Measurements from ENCODE around the gene TMEM223.

Gene TMEM223

DNA sequence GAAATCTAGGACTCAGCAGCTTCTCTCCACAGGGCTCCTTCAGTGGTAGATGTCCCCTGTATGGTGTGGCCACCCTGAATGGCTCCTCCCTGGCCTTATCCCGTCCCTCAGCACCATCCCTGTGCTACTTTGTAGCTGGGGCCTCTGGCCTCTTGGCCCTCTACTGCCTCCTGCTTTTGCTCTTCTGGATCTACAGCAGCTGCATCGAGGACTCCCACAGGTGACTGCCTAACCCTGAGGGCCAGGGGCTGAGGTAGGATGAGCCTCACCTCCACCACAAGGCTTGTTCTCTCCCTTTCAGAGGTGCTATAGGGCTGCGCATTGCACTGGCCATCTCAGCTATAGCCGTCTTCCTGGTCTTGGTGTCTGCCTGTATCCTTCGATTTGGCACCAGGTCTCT is 2.8 kb downstream of the TMEM223 start:
- 96% methylated on average over 4 of the region's 5 CpGs for WGBS (ENCODE audit: insufficient coverage)
- ChIA-PET POLR2A (interaction anchor here (0.6 to 3.7 kb wide), 5 partner anchors 15 to 58 kb away, joined by 3 to 65 read pairs (median 4); partner anchors contain the start of genes NXF1 and WDR74), CTCF (interaction anchor here (0.9 to 7.3 kb wide), 8 partner anchors 15 to 92 kb away, joined by 3 to 54 read pairs (median 5); partner anchors contain the start of genes NXF1, SLC3A2, TTC9C and WDR74)
- Histone ChIP-seq H3K4me3 (ENCODE audit: control insufficient read depth in 1 of 7, extremely low read depth in 1 of 7, insufficient read depth in 4 of 7, low read depth in 2 of 7, low read length in 6 of 7) (peak overlapping the region in 1 of 7 experiments; percentile 10), H3K4me1 (ENCODE audit: control extremely low read depth in 1 of 4, control insufficient read depth in 4 of 4, insufficient read depth in 4 of 4, low read length in 3 of 4) (peaks cover 10 to 53% (median 47%) of the 10 kb centered on the region in 4 experiments), H3K36me3 (ENCODE audit: control insufficient read depth in 4 of 4, insufficient read depth in 4 of 4, low read length in 3 of 4) (peaks cover 10 to 45% (median 22%) of the 10 kb centered on the region in 4 experiments), H3K9me3 (ENCODE audit: control extremely low read depth in 1 of 5, control insufficient read depth in 4 of 5, insufficient read depth in 2 of 5, low read depth in 1 of 5, low read length in 4 of 5) (no peaks in the 10 kb centered on the region), H3K27me3 (replicated peaks in 2 of 5; ENCODE audit: control insufficient read depth in 4 of 5, insufficient read depth in 5 of 5, low read length in 4 of 5) (no peaks in the 10 kb centered on the region), H3K27ac (ENCODE audit: insufficient read depth in 1 of 2, low read depth in 1 of 2, low read length in 2 of 2, poor library complexity in 1 of 2, severe bottlenecking in 2 of 2) (peak overlapping the region in 1 of 2 experiments; percentile 88)
- no peak for DNase-seq

DNA sequence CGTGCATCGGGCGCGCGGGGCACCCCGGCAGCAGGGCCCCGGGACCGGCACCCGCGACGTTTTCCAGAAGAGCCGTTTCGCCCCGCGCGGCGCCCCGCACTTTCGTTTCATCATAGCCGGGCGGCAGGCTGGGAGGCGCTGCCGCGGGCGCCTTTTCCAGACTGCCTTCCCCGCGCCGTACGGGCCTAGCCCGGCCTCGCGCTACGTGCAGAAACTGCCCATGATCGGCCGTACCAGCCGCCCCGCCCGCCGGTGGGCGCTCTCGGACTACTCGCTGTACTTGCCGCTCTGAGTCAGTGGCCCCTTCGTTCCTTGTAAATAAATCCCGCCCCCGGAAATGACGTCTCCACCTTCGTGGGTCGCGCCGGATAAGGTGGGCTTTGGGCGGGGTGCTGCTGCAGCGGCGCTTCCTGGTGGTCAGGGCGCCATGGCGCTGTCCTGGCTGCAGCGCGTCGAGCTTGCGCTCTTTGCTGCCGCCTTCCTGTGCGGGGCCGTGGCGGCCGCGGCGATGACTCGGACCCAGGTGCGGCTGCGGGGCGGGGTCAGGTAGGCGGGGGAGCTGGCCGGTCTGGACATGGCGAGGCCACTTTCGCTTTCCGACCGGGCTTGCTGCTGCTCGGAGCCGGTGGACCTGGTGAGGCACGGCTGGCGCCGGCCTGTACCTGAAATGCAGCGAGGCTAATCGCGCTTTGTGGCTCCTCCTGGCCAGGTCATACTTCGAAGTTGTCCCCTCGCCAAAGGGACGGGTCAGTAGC is 4.6 kb downstream of the TMEM223 start, which contains the start of gene TMEM179B:
TSS of gene TMEM179B (plus strand) at position 398 of the 755 bp plus-strand sequence. CDS start at position 428, 30 bp downstream.
- no peaks in the 10 kb centered on the region for H3K27me3 ChIP-seq (replicated peaks in 2 of 5; ENCODE audit: control insufficient read depth in 4 of 5, insufficient read depth in 5 of 5, low read length in 4 of 5)
- DNase-seq = peak; percentile 98 to 99 (median 99)
- 0% methylated on average over 74 of the region's 88 CpGs for WGBS (ENCODE audit: insufficient coverage)
- H3K9me3 ChIP-seq (ENCODE audit: control extremely low read depth in 1 of 5, control insufficient read depth in 4 of 5, insufficient read depth in 2 of 5, low read depth in 1 of 5, low read length in 4 of 5) = no peaks in the 10 kb centered on the region
- CTCF ChIA-PET = interaction anchor here (0.6 to 7.3 kb wide), 32 partner anchors 8 to 196 kb away, joined by 3 to 54 read pairs (median 4); partner anchors contain the start of genes POLR2G, SLC3A2, TAF6L and TEX54
- H3K36me3 ChIP-seq (ENCODE audit: control insufficient read depth in 4 of 4, insufficient read depth in 4 of 4, low read length in 3 of 4) = peaks cover 6 to 43% (median 24%) of the 10 kb centered on the region in 4 experiments
- peaks cover 10 to 48% (median 40%) of the 10 kb centered on the region in 4 experiments for H3K4me1 ChIP-seq (ENCODE audit: control extremely low read depth in 1 of 4, control insufficient read depth in 4 of 4, insufficient read depth in 4 of 4, low read length in 3 of 4)
- POLR2A ChIA-PET = interaction anchor here (0.8 to 3.7 kb wide), 15 partner anchors 10 to 196 kb away, joined by 3 to 65 read pairs (median 5); partner anchors contain the start of genes HNRNPUL2, SLC3A2, TAF6L and TTC9C
- H3K27ac ChIP-seq (ENCODE audit: insufficient read depth in 1 of 2, low read depth in 1 of 2, low read length in 2 of 2, poor library complexity in 1 of 2, severe bottlenecking in 2 of 2) = peak within 1 kb of the TSS; percentile 72 to 88
- peak within 1 kb of the TSS; percentile 75 to 100 (median 97) for H3K4me3 ChIP-seq (ENCODE audit: control insufficient read depth in 1 of 7, extremely low read depth in 1 of 7, insufficient read depth in 4 of 7, low read depth in 2 of 7, low read length in 6 of 7)

DNA sequence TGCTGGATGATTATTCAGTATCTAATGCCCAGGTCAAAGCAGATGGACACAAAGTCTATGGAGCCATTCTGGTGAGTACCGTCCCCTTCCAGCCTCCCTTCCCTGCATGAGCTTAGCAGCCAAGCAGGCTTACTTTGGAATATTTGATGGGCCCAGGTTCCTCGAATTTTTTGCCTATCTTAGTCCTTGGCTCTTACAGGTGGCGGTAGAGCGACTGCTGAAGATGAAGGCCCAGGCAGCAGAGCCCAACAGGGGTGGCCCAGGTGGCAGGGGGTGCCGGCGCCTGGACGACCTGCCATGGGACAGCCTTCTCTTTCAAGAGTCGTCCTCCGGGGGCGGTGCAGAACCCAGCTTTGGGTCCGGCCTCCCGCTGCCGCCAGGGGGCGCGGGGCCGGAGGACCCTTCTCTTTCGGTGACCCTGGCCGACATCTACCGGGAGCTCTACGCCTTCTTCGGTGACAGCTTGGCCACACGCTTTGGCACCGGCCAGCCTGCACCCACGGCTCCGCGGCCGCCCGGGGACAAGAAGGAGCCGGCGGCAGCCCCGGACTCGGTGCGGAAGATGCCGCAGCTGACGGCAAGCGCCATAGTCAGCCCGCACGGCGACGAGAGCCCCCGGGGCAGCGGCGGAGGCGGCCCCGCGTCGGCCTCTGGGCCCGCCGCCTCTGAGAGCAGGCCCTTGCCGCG is 5.3 kb downstream of the TMEM223 start:
- H3K9me3 ChIP-seq (ENCODE audit: control extremely low read depth in 1 of 5, control insufficient read depth in 4 of 5, insufficient read depth in 2 of 5, low read depth in 1 of 5, low read length in 4 of 5) = no peaks in the 10 kb centered on the region
- H3K27me3 ChIP-seq (replicated peaks in 2 of 5; ENCODE audit: control insufficient read depth in 4 of 5, insufficient read depth in 5 of 5, low read length in 4 of 5) = no peaks in the 10 kb centered on the region
- POLR2A ChIA-PET = interaction anchor here (0.5 to 3.7 kb wide), 15 partner anchors 11 to 1358 kb away, joined by 3 to 65 read pairs (median 5); partner anchors contain the start of genes HNRNPUL2, SLC3A2, TAF6L and TTC9C
- 3% methylated on average over 50 of the region's 51 CpGs for WGBS (ENCODE audit: insufficient coverage)
- H3K4me1 ChIP-seq (ENCODE audit: control extremely low read depth in 1 of 4, control insufficient read depth in 4 of 4, insufficient read depth in 4 of 4, low read length in 3 of 4) = peaks cover 10 to 43% (median 36%) of the 10 kb centered on the region in 4 experiments
- CTCF ChIA-PET = interaction anchor here (0.6 to 7.3 kb wide), 34 partner anchors 8 to 195 kb away, joined by 3 to 54 read pairs (median 5); partner anchors contain the start of genes POLR2G, SLC3A2, TAF6L and TTC9C
- peak overlapping the region; percentile 72 to 88 for H3K27ac ChIP-seq (ENCODE audit: insufficient read depth in 1 of 2, low read depth in 1 of 2, low read length in 2 of 2, poor library complexity in 1 of 2, severe bottlenecking in 2 of 2)
- H3K36me3 ChIP-seq (ENCODE audit: control insufficient read depth in 4 of 4, insufficient read depth in 4 of 4, low read length in 3 of 4) = peaks cover 6 to 46% (median 28%) of the 10 kb centered on the region in 4 experiments
- peak; percentile 83 to 87 (median 86) for DNase-seq
- peak overlapping the region; percentile 75 to 100 (median 97) for H3K4me3 ChIP-seq (ENCODE audit: control insufficient read depth in 1 of 7, extremely low read depth in 1 of 7, insufficient read depth in 4 of 7, low read depth in 2 of 7, low read length in 6 of 7)

DNA sequence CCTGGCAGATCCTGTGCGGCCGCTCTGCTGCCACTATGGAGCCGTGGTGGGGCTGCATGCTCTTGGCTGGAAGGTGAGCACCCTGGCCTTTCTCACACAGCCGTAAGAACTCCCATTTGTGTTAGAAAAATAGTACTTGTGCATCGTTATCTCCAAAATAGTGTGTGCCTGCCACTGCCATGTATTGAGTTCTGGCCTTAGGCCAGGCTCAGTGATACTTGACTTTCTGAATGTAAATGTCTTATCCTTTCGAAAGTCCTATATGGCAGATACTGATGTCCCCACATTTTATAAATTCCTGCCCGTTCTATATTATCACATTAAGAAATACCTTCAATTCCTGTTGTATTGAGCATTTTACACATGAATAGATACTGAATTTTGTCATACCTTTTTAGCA is 9.1 kb downstream of the TMEM223 start:
- CTCF ChIA-PET = interaction anchor here (1.1 kb wide), 1 partner anchor 47 kb away, joined by 3 read pairs; no protein-coding TSS in a partner anchor
- Histone ChIP-seq H3K9me3 (ENCODE audit: control extremely low read depth in 1 of 5, control insufficient read depth in 4 of 5, insufficient read depth in 2 of 5, low read depth in 1 of 5, low read length in 4 of 5) (no peaks in the 10 kb centered on the region), H3K27me3 (replicated peaks in 2 of 5; ENCODE audit: control insufficient read depth in 4 of 5, insufficient read depth in 5 of 5, low read length in 4 of 5) (no peaks in the 10 kb centered on the region), H3K4me1 (ENCODE audit: control extremely low read depth in 1 of 4, control insufficient read depth in 4 of 4, insufficient read depth in 4 of 4, low read length in 3 of 4) (peaks cover 4 to 12% (median 10%) of the 10 kb centered on the region in 4 experiments), H3K27ac (ENCODE audit: insufficient read depth in 1 of 2, low read depth in 1 of 2, low read length in 2 of 2, poor library complexity in 1 of 2, severe bottlenecking in 2 of 2) (no peak overlapping the region), H3K4me3 (ENCODE audit: control insufficient read depth in 1 of 7, extremely low read depth in 1 of 7, insufficient read depth in 4 of 7, low read depth in 2 of 7, low read length in 6 of 7) (no peak overlapping the region), H3K36me3 (ENCODE audit: control insufficient read depth in 4 of 4, insufficient read depth in 4 of 4, low read length in 3 of 4) (peaks cover 0 to 40% (median 19%) of the 10 kb centered on the region in 4 experiments)
- 96% methylated on average over 7 of the region's 7 CpGs for WGBS (ENCODE audit: insufficient coverage)
- DNase-seq = no peak
- POLR2A ChIA-PET = no interaction called here

DNA sequence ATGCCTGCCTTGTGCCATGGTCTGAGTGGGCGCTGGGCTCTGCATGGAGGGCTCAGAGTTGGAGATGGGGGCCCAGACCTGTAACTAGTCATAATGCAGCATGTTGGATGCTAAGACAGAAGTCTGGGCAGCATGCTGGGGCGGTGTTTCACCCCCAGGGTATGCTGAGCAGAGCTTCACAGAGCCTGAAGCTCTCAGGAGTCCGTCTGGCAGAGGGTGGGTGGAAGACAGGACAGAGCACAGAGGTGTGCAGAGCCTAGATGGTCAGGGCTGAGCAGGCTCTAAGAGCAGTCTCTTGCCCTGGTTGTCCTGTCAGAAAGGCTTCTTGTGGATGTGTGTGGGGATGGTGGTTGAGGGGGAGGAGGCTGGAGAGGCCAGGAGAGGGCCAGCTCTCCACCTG is 13.4 kb downstream of the TMEM223 start:
- CTCF ChIA-PET = interaction anchor here (4.1 kb wide), 1 partner anchor 8 kb away, joined by 24 read pairs; no protein-coding TSS in a partner anchor
- Histone ChIP-seq H3K36me3 (ENCODE audit: control insufficient read depth in 4 of 4, insufficient read depth in 4 of 4, low read length in 3 of 4) (peaks cover 5 to 58% (median 31%) of the 10 kb centered on the region in 4 experiments), H3K27ac (ENCODE audit: insufficient read depth in 1 of 2, low read depth in 1 of 2, low read length in 2 of 2, poor library complexity in 1 of 2, severe bottlenecking in 2 of 2) (no peak overlapping the region), H3K4me1 (ENCODE audit: control extremely low read depth in 1 of 4, control insufficient read depth in 4 of 4, insufficient read depth in 4 of 4, low read length in 3 of 4) (peaks cover 0 to 3% (median 0%) of the 10 kb centered on the region in 4 experiments), H3K4me3 (ENCODE audit: control insufficient read depth in 1 of 7, extremely low read depth in 1 of 7, insufficient read depth in 4 of 7, low read depth in 2 of 7, low read length in 6 of 7) (no peak overlapping the region), H3K9me3 (ENCODE audit: control extremely low read depth in 1 of 5, control insufficient read depth in 4 of 5, insufficient read depth in 2 of 5, low read depth in 1 of 5, low read length in 4 of 5) (no peaks in the 10 kb centered on the region), H3K27me3 (replicated peaks in 2 of 5; ENCODE audit: control insufficient read depth in 4 of 5, insufficient read depth in 5 of 5, low read length in 4 of 5) (no peaks in the 10 kb centered on the region)
- DNase-seq = no peak
- 90% methylated on average over 2 of the region's 3 CpGs for WGBS (ENCODE audit: insufficient coverage)
- POLR2A ChIA-PET = no interaction called here

DNA sequence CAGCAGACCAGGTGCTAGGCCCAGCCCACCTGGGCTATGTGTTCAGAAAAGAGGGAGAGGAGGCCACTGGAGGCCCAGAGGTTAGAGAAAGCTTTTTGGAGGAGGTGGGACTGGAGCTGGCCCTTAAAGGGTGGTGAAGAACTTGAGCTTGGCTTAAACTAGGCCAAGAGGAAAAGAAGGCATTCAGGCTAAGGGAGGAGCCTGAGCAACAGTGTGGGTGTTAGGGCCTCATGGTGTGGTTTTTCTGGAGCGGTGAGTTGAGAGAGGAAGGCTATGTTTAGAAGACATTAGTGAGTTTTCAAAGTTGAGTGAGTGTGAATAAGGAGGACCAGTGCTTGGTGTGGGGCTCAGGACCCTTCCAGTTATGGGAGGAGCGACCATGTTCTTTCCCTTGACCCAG is 14.4 kb downstream of the TMEM223 start:
- Histone ChIP-seq H3K4me1 (ENCODE audit: control extremely low read depth in 1 of 4, control insufficient read depth in 4 of 4, insufficient read depth in 4 of 4, low read length in 3 of 4) (peaks cover 0 to 7% (median 0%) of the 10 kb centered on the region in 4 experiments), H3K27me3 (replicated peaks in 2 of 5; ENCODE audit: control insufficient read depth in 4 of 5, insufficient read depth in 5 of 5, low read length in 4 of 5) (no peaks in the 10 kb centered on the region), H3K4me3 (ENCODE audit: control insufficient read depth in 1 of 7, extremely low read depth in 1 of 7, insufficient read depth in 4 of 7, low read depth in 2 of 7, low read length in 6 of 7) (no peak overlapping the region), H3K27ac (ENCODE audit: insufficient read depth in 1 of 2, low read depth in 1 of 2, low read length in 2 of 2, poor library complexity in 1 of 2, severe bottlenecking in 2 of 2) (no peak overlapping the region), H3K36me3 (ENCODE audit: control insufficient read depth in 4 of 4, insufficient read depth in 4 of 4, low read length in 3 of 4) (peaks cover 5 to 52% (median 25%) of the 10 kb centered on the region in 4 experiments), H3K9me3 (ENCODE audit: control extremely low read depth in 1 of 5, control insufficient read depth in 4 of 5, insufficient read depth in 2 of 5, low read depth in 1 of 5, low read length in 4 of 5) (no peaks in the 10 kb centered on the region)
- POLR2A ChIA-PET = no interaction called here
- DNase-seq = no peak
- 100% methylated on average over 2 of the region's 2 CpGs for WGBS (ENCODE audit: insufficient coverage)
- CTCF ChIA-PET = interaction anchor here (1.3 to 4.1 kb wide), 3 partner anchors 9 to 89 kb away, joined by 3 to 24 read pairs (median 3); no protein-coding TSS in a partner anchor
